K562 (cell line): ENCODE results near the gene GALNT12. TPM values are rescaled to one million over a fixed set of nuclear protein-coding genes. Genes with fewer than 3 reads are reported as not detected.

Experiments used
- ATF7 ChIP-seq: fragments of 450-650 bp; IDR thresholded peaks from 2 replicates; pipeline ENCODE4 v1.7.1; 2014; ENCODE audit warnings: mild to moderate bottlenecking, moderate library complexity
- CBFB ChIP-seq: sonication (generic); formaldehyde crosslinking; IDR thresholded peaks from 2 replicates; pipeline ENCODE4 v1.4.0; 2020; ENCODE audit warnings: mild to moderate bottlenecking, missing genetic modification reagents
- CHD1 ChIP-seq: fragments of 200-600 bp; sonication (generic); IDR thresholded peaks from one replicate; pipeline ENCODE4 v1.6.1; 2012; ENCODE audit warnings: mild to moderate bottlenecking, moderate library complexity, low read length, inconsistent platforms
- E2F3 ChIP-seq: fragments of 250-450 bp; sonication (Bioruptor Pico); IDR thresholded peaks from 2 replicates; pipeline ENCODE4 v1.4.0; 2020; ENCODE audit warnings: mild to moderate bottlenecking
- ERF ChIP-seq: fragments of 450-650 bp; formaldehyde crosslinking; IDR thresholded peaks from 2 replicates; pipeline ENCODE4 v1.4.0; 2020; ENCODE audit warnings: mild to moderate bottlenecking, mixed read lengths
- HDAC8 ChIP-seq: fragments of 450-650 bp; IDR thresholded peaks from 2 replicates; pipeline ENCODE4 v1.6.1; 2016; ENCODE audit warnings: mild to moderate bottlenecking, missing genetic modification characterization, moderate library complexity, missing compliant biosample characterization
- HMGN3 ChIP-seq: IDR thresholded peaks from 2 replicates; pipeline ENCODE4 v1.6.1; 2011; ENCODE audit warnings: borderline replicate concordance, low read depth, mild to moderate bottlenecking, mixed read lengths, low read length; ENCODE audit not compliant: insufficient read length; ENCODE audit errors: extremely low read depth
- HNRNPH1 ChIP-seq: fragments of 200-400 bp; formaldehyde crosslinking; optimal IDR thresholded peaks from 2 replicates; pipeline ENCODE3; 2017; ENCODE audit warnings: low read depth, mild to moderate bottlenecking, low read length, moderate library complexity
- HSF4 ChIP-seq: fragments of 250-450 bp; sonication (Bioruptor Pico); IDR thresholded peaks from 2 replicates; pipeline ENCODE4 v2.1.2; 2022; ENCODE audit warnings: mild to moderate bottlenecking, moderate library complexity, borderline replicate concordance
- NFRKB ChIP-seq: fragments of 450-650 bp; IDR thresholded peaks from 2 replicates; pipeline ENCODE4 v1.6.1; 2016; ENCODE audit warnings: low read depth
- NR2F6 ChIP-seq: fragments of 450-650 bp; formaldehyde crosslinking; IDR thresholded peaks from 2 replicates; pipeline ENCODE4 v1.4.0; 2020; ENCODE audit warnings: mild to moderate bottlenecking
- NUFIP1 ChIP-seq: fragments of 450-650 bp; IDR thresholded peaks from 2 replicates; pipeline ENCODE4 v1.6.1; 2018; ENCODE audit not compliant: partially characterized antibody
- SOX6 ChIP-seq: fragments of 450-650 bp; IDR thresholded peaks from 2 replicates; pipeline ENCODE4 v1.6.1; 2014; ENCODE audit warnings: mild to moderate bottlenecking
- SRSF7 ChIP-seq: fragments of 200-400 bp; formaldehyde crosslinking; optimal IDR thresholded peaks from 2 replicates; pipeline ENCODE3; 2017; ENCODE audit warnings: mild to moderate bottlenecking, low read depth, low read length
- TGIF2 ChIP-seq: sonication (generic); formaldehyde crosslinking; IDR thresholded peaks from 2 replicates; pipeline ENCODE4 v1.8.1; 2022; ENCODE audit warnings: mild to moderate bottlenecking, missing genetic modification reagents, moderate library complexity
- ZNF699 ChIP-seq: fragments of 250-450 bp; sonication (Bioruptor Pico); IDR thresholded peaks from 2 replicates; pipeline ENCODE4 v1.8.0; 2021; ENCODE audit warnings: mild to moderate bottlenecking, moderate library complexity; ENCODE audit not compliant: insufficient replicate concordance
- ZSCAN29 ChIP-seq: fragments of 450-650 bp; IDR thresholded peaks from 2 replicates; pipeline ENCODE4 v1.6.1; 2017
- polyA plus RNA-seq, 8 experiments: library from polyadenylated mRNA; depleted of rRNA in 4 of 8; stranded (reverse) in 5 of 8; unstranded in 3 of 8; fragments of >200 nt; fragmentation: Nextera tagmentation in 2 of 8; fragmentation: Illumina TruSeq in 1 of 8; extraction: Ambion mirVana in 2 of 8; extraction: Trizol in 1 of 8; gene quantifications; 2 replicates each; pipeline versions ENCODE4 v1.2.1 to v1.2.3, GENCODE V29; 2011 to 2014; ENCODE audit warnings: inconsistent platforms in 1 of 8, missing spikeins in 1 of 8
- total RNA-seq, 7 experiments: library from RNA; depleted of rRNA in 6 of 7; stranded (reverse); fragments of >200 nt in 6 of 7; fragmentation: Illumina TruSeq in 2 of 7; extraction: Trizol in 2 of 7; gene quantifications; 2 replicates each; pipeline versions ENCODE4 v1.2.1 to v1.2.3, GENCODE V29; 2011 to 2021; ENCODE audit warnings: low replicate concordance in 1 of 7
- TF ChIP-seq, protein P1 (sequence below): fragments of 250-450 bp; sonication (Bioruptor Pico); IDR thresholded peaks from 2 replicates; pipeline ENCODE4 v1.4.0; 2020; ENCODE audit warnings: mild to moderate bottlenecking, moderate library complexity, borderline replicate concordance
- TF ChIP-seq, protein P2 (sequence below): fragments of 450-650 bp; IDR thresholded peaks from 2 replicates; pipeline ENCODE4 v1.6.1; 2016; ENCODE audit warnings: missing biosample characterization, missing genetic modification characterization
- TF ChIP-seq, protein P3 (sequence below): fragments of 450-650 bp; IDR thresholded peaks from 2 replicates; pipeline ENCODE4 v1.6.1; 2017; ENCODE audit warnings: antibody characterized with exemption, mild to moderate bottlenecking

The GALNT12 gene
- total and polyA plus RNA-seq, 9 of the 15 experiments (the other 6 are each of a cell fraction or from before 2014, with no cell fraction given): 29.7 to 82.9 (median 44.2) TPM

DNA sequence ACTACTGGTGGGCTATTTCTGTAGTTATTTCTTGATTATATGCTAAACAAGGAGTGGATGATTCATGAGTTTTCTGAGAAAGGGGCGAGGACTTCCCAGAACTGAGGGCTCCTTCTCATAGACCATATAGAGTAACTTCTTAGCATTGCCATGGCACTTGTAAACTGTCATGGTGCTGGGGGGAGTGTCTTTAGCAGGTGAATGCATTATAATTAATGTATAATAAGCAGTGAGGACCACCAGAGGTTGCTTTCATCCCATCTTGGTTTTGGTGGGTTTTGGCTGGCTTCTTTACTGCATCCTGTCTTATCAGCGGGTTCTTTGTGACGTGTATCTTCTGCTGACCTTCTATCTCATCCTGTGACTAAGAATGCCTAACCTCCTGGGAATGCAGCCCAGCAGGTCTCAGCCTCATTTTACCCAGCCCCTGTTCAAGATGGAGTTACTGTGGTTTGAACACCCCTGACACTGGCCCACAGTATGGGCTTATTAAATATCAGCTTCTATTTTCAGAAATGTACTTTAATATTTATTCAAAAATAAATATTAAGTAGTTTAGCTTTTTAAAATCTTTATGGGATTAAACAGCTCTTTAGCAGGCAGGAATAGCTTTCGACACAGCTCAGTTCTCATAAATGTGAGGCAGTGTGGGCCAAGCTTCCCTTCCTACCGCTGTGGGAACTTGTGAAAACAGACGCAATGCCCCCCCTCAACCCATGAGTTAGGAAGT, 44.4 kb downstream of the GALNT12 start (continued):
- TF ChIP-seq NFRKB: no peak
- no peak for TF ChIP-seq SRSF7
- peak; percentile 89 for TF ChIP-seq E2F3 (CRISPR knock-in tag)
- TF ChIP-seq CBFB (CRISPR knock-in tag): no peak
- TF ChIP-seq SOX6: peak; percentile 61; the same call in 1 of the 2 replicates
- TF ChIP-seq ZNF699 (CRISPR knock-in tag): peak; percentile 90
- TF ChIP-seq HDAC8 (tag): peak; percentile 96
- no peak for TF ChIP-seq HMGN3
- no peak for TF ChIP-seq CHD1
- no peak for TF ChIP-seq ZSCAN29
- TF ChIP-seq NUFIP1: peak; percentile 78
- TF ChIP-seq ATF7: peak; percentile 72; the same call in 1 of the 2 replicates
- TF ChIP-seq ERF: peak; percentile 98
- TF ChIP-seq, protein P1, sequence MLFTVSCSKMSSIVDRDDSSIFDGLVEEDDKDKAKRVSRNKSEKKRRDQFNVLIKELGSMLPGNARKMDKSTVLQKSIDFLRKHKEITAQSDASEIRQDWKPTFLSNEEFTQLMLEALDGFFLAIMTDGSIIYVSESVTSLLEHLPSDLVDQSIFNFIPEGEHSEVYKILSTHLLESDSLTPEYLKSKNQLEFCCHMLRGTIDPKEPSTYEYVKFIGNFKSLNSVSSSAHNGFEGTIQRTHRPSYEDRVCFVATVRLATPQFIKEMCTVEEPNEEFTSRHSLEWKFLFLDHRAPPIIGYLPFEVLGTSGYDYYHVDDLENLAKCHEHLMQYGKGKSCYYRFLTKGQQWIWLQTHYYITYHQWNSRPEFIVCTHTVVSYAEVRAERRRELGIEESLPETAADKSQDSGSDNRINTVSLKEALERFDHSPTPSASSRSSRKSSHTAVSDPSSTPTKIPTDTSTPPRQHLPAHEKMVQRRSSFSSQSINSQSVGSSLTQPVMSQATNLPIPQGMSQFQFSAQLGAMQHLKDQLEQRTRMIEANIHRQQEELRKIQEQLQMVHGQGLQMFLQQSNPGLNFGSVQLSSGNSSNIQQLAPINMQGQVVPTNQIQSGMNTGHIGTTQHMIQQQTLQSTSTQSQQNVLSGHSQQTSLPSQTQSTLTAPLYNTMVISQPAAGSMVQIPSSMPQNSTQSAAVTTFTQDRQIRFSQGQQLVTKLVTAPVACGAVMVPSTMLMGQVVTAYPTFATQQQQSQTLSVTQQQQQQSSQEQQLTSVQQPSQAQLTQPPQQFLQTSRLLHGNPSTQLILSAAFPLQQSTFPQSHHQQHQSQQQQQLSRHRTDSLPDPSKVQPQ (CRISPR knock-in tag): peak; percentile 87; the same call in 1 of the 2 replicates
- peak; percentile 96 for TF ChIP-seq HSF4 (CRISPR knock-in tag)
- TF ChIP-seq HNRNPH1: no peak
- no peak for TF ChIP-seq TGIF2 (CRISPR knock-in tag)
- TF ChIP-seq, protein P2, sequence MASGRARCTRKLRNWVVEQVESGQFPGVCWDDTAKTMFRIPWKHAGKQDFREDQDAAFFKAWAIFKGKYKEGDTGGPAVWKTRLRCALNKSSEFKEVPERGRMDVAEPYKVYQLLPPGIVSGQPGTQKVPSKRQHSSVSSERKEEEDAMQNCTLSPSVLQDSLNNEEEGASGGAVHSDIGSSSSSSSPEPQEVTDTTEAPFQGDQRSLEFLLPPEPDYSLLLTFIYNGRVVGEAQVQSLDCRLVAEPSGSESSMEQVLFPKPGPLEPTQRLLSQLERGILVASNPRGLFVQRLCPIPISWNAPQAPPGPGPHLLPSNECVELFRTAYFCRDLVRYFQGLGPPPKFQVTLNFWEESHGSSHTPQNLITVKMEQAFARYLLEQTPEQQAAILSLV (tag): peak; percentile 95
- TF ChIP-seq, protein P3, sequence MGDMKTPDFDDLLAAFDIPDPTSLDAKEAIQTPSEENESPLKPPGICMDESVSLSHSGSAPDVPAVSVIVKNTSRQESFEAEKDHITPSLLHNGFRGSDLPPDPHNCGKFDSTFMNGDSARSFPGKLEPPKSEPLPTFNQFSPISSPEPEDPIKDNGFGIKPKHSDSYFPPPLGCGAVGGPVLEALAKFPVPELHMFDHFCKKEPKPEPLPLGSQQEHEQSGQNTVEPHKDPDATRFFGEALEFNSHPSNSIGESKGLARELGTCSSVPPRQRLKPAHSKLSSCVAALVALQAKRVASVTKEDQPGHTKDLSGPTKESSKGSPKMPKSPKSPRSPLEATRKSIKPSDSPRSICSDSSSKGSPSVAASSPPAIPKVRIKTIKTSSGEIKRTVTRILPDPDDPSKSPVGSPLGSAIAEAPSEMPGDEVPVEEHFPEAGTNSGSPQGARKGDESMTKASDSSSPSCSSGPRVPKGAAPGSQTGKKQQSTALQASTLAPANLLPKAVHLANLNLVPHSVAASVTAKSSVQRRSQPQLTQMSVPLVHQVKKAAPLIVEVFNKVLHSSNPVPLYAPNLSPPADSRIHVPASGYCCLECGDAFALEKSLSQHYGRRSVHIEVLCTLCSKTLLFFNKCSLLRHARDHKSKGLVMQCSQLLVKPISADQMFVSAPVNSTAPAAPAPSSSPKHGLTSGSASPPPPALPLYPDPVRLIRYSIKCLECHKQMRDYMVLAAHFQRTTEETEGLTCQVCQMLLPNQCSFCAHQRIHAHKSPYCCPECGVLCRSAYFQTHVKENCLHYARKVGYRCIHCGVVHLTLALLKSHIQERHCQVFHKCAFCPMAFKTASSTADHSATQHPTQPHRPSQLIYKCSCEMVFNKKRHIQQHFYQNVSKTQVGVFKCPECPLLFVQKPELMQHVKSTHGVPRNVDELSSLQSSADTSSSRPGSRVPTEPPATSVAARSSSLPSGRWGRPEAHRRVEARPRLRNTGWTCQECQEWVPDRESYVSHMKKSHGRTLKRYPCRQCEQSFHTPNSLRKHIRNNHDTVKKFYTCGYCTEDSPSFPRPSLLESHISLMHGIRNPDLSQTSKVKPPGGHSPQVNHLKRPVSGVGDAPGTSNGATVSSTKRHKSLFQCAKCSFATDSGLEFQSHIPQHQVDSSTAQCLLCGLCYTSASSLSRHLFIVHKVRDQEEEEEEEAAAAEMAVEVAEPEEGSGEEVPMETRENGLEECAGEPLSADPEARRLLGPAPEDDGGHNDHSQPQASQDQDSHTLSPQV: peak; percentile 100
- TF ChIP-seq NR2F6 (CRISPR knock-in tag): no peak
